8988T (cell line): ENCODE data around the gene FAM168B.

ENCODE experiments used
- DNase-seq: peaks from one replicate; pipeline ENCODE4 v3.0.0; 2011

FAM168B gene

DNA sequence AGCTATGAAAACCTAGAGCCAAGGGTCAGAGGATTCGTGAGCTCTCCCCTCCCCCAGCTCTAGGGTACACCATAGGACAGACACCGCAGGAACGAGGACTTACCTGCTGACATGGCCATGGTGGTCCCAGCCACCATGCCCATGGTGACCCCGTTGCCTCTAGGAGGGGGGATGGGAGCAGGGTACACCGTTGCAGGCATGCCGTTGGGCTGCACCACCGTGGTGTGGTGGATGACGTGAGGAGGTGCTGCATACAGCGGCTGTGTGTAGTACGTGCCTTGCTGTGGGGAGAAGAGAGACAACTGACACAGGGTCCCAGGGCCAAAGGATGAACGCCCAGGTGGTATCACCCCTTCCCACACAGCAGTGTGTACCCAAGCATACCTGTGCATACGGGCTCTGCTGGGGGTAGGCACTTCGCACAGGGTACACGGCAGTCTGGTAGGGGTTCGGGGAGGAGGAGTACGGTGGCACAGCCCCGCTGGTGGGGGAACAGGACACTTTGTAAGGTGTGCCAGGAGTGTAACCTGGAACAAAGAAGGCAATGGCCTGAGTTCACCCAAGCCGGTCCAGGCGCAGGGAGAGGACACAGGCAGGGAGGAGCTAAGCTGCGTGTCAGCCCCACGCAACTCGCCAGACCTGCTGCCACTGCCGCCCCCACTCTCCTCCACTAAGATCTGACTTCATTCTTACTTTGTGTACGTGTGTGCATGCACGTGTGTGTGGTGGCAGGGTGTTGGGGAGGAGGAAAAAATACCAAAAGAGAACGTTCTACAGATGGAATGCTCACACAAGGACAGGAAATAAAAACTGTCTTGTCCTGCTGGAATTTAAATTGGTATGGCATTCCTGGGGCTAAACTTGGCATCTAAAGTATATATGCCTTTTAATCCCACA, 37.8 kb downstream of the FAM168B start:
- no peak for DNase-seq

DNA sequence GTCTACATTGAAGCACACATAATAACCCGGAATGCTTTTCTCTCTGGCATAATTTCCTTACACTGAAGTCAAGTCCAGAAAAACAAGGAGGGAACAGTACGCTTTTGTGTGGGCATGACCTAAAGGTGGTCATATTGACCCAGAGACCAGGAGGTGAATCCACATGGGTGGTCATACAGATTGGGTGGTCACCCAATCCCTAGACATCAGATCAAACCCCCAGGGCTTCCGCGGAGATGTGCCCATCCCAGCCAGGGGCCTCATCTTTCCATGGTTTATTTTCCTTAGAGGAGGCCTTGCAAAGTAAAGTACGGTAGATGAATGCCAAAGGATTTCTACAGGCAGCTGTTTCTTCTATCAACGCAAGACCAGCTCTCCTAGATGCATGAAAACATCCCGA, 38.8 kb downstream of the FAM168B start:
- no peak for DNase-seq

DNA sequence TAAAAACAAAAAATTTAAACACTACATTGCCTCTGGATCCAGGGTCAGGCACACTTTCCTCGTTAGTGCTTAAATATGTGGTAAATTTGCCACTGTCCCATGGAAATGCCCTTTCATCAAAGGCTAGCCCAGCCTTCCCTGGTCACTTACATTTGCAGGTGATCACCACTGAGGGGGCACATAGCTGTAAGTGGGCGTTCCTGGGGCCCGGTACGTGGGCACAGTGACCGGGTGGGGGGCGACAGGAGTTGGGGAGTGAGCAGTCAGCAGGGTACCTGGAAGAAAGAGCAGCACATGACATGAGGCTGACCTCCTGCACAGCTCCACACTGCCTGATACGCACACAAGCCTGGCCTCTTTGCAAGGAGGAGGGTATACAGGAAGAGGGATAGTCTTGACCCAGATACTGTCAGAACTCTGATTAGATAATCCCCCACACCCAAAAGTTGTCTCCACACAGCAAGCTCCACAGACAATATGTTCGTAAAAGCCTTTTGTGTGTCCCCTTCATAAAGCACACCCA, 40.5 kb downstream of the FAM168B start:
- no peak for DNase-seq

DNA sequence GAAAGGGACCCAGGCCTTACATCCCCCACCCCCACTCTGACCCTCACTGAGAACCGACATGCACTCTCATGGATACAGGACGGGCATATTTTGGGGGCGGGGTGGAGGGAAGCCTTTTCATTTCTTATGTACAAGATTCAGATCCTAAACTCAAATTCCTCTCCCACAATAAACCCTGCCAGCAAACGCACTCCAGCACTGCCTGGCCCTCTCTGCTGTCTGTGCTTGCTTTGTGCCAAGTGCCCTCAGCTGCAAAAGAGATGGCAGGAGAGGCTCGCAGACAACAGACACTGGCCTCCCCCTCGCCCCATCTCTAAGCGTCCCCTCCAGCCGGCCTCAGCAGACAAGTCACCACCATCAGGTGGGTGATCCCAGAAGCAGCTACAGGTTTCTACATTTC, 42.4 kb downstream of the FAM168B start:
- DNase-seq = no peak

DNA sequence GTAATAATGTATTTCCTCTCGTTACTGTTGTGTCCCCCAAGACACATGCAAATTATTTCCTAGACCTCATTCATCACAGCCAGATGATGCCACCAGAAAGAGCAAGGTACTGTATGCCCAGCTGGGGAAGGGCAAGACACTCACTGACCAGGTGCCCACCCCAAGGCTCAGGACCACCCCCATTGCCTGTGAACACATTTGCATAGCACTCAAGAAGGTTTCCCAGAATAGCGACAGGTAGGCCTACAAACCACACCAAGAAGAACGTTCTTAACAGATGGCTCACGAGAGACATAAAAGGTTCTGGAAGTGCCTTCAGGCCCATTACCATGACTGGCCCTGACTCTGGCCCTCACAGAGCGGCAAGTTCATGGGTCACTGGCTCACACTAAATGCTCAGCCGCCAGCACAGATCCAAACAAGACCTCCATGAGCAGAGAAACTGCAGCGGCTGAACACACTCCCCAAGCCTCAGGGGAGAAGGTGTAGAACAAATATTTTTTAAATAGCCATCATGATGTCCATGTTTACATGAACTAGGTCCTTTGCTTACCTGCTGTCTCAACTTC, 44.0 kb downstream of the FAM168B start:
- DNase-seq = no peak

DNA sequence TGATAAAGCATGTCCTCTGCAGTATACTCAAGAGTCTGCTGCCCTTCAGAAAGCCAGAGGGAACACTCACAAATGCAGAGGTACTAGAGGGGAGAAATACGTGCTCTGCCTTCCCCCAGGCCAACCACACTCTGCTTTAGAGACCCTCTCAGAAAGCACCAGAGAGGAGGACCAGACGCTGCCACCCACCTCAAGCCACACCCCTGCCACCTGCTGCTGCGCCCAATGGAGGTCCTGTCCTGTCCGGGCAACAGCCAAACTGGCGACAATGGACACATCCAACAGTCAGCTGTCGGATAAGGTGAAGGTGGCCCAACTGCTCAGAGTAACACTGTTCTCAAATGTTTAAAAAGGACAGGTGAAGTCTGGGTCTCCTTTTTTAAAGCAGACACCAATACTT, 44.6 kb downstream of the FAM168B start:
- no peak for DNase-seq

DNA sequence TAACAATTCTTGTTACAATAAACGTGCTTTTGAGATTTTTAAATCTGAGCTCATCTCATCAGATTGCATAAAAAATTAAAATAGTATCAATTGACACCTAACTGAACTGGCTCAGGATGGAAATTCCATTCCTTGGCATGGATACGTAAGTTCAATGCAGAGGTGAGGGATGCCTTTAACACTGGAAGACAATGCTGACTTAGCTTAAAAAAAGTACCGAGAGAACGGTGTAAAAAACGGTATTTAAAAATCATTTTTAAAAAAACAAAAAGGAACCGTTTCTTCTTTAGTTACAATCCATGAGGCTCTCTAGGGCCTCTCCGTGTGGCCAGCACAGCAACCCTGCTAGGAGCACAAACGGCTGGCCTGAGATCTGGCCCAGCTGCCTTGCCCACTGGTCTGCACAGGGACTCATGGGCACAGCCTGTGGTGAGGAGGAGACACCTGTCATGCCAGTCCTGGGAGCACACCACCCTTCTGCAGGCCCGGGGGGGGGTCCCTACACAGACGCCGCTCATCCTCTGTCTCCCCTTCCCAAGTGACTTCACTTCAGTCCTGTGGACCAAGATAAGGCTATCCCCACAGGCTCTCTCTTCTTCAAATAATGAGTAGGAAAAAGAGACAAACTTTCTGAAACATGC, 45.2 kb downstream of the FAM168B start:
- no peak for DNase-seq

DNA sequence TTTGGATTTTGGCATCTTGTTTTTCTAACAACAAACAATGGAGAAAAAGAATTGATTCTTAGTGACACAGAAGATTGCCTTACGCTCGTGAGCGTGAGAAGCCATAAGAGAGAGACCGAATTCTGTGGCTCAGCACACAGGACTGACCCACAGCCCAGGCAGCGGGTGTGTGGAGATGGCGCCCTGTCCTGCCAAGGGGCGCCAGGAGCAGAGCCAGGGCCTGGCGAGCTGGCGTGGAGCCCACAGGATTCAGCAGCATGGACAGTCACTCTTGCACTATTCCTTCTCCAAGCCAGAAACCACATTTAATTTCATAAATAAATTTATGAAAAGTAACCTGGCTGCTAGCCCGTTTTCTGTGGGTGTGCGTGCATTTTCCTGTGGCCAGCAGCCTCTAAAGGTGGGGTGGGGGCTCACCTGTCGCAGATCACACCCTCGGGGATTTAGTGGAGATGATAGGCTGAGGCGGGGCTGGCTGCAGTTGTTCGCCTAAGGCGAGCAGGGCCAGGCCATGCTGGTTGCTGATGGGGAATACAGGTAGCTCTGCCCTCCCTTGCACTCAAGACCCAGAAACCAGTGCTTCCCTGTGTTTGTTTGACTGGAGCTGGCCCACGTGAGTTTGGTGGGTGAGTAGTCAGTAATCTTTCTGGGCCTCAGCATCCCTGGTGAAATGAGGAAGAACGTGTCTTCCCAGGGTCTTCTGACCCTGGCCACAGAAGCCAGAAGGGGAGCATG, 46.2 kb downstream of the FAM168B start:
- DNase-seq = no peak

DNA sequence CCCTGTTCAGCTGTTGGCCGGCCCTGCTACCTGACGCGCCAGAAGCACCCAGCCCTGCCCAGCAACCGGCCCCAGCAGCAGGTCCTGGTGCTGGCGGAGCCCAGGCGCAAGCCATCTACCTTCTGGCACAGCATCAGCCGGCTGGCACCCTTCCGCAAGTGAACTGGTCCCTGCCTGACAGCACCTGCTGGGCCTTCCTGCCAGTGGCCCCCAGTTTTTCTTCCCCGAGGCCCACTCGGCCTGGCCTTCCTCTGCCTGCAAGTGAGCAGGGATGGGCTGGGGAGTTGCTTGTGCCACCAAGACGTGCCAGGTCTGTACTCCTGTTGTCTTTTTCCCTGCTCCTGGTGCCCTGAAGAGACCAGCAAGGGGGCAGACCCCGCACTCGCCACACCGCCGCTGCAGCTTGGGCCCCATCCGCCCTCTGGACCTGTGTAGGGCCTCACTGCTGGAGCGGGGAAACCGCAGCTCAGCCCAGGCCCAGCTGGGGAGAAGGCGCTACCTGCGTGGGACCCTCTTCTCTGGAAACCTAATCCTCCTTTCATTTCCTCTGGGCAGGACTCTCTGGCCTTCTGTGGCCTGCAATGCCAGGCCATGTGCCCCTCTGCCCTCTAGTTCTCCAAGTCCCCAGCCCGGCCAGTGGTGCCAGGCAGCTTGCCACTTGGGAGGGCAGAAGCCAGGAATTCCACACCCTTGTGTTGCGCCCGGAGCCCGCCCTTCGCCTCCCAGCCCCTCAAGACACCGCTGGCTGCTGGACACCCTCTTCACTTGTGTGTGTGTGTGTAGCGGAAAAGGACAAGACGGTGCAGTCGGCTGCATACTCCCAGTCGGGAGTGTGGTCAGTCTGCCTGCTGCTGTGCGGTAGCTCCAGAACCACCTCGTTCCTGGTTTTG, 47.0 kb downstream of the FAM168B start:
- DNase-seq = no peak

DNA sequence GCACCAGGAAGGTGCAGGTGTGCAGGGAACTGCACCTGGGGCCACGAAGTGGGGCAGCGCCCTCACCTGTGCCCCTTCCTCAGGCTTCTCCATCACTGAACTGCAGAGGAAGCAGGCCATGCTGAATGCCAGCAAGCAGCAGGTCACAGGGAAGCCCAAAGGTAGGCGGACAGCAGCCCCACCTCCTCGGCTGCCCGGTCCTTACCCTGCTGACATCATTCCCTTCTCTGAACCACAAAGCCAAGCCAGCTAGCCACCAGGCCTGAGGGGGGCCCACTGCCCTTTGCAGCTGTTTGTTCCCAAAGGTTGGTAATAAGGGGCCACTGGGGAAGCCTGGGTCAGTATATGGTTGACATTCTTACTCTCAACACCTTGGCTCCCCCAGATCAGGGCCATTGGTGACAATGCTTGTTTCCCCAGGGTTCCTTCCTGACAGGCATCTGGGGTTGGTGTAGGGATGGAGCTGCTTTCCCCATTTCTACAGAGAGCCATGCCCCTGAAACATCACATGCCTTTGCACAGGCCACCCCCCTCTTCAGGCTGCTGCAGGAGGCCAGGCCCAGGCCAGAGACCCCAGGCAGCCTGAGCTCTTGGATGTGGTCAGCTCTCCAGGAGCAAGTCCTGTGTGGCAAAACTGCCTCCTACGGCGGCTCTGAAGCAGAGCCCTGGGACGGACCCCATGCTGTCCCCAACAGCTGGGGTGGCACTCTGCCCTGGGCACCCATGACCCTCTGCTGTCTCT, 47.8 kb downstream of the FAM168B start:
- no peak for DNase-seq

DNA sequence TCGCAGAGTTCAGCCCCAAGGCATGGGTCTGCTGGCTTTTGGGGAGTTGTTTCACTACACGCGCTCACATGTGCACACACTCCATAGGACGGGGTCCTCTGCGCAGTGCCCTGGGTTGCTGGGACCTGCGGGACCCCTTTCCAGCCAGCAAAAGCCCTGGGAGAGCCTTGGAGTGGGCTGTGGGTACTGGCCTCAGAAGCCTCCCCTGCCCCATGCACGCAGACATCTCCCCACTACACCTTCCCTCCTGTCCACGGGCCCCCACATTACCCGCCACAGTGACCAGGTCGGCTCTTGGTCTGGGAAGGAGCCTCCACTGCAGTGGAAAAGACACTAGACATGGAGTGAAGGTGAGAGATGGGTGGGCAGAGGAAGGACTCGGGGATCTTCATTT, 48.5 kb downstream of the FAM168B start:
- DNase-seq = no peak

DNA sequence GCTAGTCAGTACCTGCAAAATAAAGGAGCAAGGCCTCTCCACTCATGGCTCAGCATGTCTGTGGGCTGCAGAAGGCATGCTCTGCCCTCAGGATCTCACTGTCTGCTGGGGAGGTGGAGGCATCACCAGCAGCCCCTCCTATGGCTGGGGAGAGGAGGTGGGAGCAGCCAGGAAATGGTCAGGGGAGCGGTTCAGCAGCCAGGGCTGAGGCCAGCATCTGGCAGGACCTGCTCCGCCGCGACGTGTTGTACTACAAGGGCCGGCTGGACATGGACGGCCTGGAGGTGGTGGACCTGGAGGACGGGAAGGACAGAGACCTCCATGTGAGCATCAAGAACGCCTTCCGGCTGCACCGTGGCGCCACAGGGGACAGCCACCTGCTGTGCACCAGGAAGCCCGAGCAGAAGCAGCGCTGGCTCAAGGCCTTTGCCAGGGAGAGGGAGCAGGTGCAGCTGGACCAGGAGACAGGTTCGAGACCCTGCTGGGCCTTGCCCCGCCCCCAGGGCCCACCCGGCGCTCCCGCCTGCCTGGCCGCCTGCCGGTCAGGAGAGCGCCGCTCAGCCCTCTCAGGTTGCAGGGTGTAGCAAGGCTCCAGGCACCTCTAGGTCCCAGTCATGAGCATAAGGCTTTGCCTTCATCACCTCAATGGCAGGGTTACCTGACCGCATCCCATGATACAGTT, 49.0 kb downstream of the FAM168B start:
- no peak for DNase-seq

DNA sequence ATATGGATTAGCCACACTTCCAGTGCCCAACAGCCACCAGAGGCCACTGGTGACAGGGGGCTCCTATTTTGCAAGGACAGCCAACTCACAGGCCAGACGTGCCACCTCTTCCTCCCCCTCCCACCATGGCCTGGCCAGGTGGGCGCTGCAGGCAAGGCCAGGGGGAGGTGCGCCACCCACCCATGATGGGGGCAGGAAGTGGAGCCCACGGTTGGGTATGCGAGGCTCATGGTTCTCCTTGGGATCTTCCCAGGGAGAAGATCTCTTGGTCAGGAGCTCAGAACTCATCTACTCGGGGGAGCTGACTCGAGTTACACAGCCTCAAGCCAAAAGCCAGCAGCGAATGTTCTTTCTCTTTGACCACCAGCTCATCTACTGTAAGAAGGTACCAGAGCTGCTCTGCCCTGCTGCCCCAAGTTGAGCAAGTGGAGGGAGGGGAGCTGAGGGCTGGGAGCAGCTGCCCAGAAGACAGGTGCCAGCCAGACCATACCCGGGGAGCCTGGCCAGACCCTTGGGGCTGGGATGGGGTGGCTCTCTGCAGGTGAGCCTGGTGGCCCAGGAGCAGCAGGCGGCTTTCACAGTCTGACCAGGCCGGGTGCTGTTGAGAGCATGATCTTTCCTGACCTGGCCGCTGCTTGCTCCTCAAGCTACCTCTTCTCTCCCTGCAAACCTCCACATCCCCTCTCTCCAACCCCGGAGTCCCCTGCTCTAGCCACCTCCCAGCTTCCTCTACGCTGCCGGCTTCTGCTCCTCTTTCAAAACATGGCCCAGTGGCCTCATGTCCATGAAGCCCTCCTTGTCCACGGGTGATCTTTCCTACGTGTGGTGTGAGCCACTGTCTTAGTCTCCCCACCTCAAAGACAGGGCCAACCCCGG, 49.8 kb downstream of the FAM168B start:
- DNase-seq = no peak

DNA sequence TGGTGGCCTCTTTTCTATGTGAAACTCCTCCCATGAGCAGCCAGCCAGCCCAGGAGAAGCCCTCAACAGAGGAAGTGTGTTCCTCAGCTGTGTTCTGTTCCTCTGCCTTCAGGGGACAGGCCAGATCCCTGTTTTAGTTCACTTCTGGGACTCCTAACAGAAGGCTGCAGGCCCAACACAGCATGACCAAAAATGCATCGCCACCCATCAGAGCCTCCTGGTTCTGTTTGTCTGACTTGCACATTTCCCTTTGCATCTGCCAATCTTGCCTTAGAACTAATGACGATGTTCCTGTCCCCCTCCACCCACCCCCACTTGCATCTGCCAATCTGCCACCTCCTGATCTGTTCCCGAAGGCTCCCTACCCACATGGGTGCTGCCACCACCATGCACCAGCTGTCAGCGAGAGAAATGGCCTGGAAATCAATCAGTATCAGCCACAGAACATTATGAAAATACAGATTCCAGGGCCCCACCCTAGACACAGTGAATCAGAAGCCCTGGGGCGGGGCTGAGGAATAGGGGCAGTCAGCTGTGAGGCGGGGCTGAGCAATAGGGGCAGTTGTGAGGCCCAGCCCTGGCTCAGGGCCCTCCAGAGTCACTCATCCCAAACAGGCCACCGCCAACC, 51.0 kb downstream of the FAM168B start:
- DNase-seq = no peak

DNA sequence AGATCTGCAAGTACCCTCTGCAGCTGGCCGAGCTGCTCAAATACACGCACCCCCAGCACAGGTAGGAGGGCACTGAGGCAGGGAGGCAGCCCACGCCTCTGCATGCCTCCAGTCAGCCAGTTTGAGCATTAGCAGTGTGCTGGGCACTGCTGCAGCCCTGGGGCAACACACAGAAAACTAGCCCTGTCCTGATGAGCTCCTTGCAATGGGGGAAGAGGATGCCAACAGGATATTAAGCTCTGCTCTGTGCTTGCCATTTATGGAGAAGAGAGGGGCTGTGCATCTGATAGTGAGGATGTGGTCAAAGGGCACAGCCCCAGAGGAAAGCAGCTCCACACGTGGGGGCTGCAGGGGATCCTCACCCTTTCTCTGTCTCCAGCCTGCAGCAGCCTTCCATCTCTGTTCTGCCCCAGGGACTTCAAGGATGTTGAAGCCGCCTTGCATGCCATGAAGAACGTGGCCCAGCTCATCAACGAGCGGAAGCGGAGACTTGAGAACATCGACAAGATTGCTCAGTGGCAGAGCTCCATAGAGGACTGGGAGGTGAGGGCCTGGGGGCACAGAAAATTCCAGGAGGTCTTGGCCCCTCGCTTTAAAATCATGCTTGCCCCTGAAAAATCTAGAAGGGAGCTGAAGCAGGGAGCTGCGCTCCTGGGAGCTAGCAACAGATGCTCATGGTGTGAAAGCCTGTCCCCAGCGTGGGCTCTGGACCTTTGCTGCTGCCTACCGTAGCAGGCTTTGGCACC, 51.7 kb downstream of the FAM168B start:
- DNase-seq = no peak

DNA sequence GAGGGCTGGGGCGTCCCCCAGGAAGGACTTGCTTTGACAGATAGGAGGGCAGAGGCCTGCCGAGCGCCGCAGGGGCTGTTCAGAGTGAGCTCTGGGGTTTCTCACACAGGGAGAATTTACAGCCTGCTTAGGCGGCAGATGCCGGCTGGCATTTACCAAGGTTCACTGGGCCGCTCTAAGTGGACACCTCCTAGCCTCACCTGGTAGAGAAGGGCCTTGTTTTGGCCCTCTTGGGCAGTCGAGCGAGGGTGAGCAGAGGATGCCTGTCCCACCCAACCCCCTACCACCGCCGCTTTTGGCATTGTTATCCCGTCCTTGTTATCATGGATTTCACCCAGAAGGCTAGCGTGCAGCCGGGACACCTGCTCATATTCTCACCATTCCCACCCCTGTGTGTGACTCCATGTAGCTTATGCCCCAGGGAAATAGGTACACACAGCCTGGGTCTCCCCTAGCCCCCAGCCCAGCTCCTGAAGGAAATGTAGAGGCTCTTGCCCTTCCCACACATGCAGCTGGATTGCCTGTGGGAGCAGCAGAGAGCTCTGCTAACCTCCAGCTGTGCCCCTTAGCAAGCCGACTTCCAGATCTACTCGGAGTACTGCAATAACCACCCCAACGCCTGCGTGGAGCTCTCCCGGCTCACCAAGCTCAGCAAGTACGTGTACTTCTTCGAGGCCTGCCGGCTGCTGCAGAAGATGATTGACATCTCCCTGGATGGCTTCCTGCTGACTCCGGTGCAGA, 52.4 kb downstream of the FAM168B start:
- DNase-seq = no peak

DNA sequence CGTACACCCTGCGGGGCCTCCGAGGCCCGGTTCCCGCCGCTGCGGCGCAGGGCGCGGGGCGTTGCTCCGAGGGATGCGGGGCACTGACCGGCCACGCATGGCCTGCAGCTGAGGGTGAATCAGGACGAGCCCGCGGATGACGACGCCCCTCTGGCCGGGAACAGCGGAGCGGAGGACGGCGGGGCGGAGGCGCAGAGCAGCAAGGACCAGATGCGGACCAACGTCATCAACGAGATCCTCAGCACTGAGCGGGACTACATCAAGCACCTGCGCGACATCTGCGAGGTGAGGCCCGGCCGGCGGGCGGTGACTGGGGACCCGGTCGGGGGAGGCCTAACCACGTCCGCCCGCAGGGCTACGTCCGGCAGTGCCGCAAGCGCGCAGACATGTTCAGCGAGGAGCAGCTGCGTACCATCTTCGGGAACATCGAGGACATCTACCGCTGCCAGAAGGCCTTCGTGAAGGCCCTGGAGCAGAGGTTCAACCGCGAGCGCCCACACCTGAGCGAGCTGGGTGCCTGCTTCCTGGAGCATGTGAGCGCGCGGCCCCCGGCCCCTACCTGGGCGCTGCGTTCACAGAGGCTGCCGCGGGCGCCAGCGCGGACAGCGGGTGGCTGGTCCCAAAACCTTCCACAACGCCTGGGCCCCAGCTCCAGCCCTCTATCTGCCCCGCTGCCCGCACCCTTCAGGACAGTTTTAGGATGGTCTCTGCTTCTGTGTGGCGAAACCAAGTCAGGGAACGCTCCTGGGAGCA, 53.2 kb downstream of the FAM168B start:
- no peak for DNase-seq
